Kidney tubule cell (primary cell): ENCODE measurements around the gene KRT6C.
"Not testable (repeated sequence)": the region's sequence is repeated elsewhere in the genome, so short reads cannot be mapped to it uniquely, and the experiment has no call there.

Experiments
- DNase-seq: peaks from one replicate; pipeline ENCODE4 v3.0.0-alpha.2; 2018; ENCODE audit warnings: low spot score

The KRT6C gene

GRCh38 chr12:52473768-52474167, at the start of gene KRT6C:
Gene KRT6C (minus strand): TSS chr12:52473805. CDS start chr12:52473737, 68 bp downstream.
- DNase-seq = no peak

GRCh38 chr12:52522346-52523011, 48.9 kb upstream of the KRT6C start:
- no peak for DNase-seq

- no peak for DNase-seq
These were observed 48.1 kb upstream of the KRT6C start for GRCh38 chr12:52521568-52522266.

- DNase-seq = no peak
These were observed 47.6 kb upstream of the KRT6C start for GRCh38 chr12:52521175-52521567.

- no peak for DNase-seq
These were observed 46.4 kb upstream of the KRT6C start, which contains the start of gene KRT5 for GRCh38 chr12:52519826-52520662. Gene KRT5 (minus strand): TSS chr12:52520394. CDS start chr12:52520296, 98 bp downstream.

GRCh38 chr12:52519387-52519703, 45.7 kb upstream of the KRT6C start:
- no peak for DNase-seq

GRCh38 chr12:52518574-52519386, 45.2 kb upstream of the KRT6C start:
- DNase-seq = no peak

- DNase-seq = no peak
These were observed 44.3 kb upstream of the KRT6C start for GRCh38 chr12:52517888-52518287.

GRCh38 chr12:52517005-52517835, 43.6 kb upstream of the KRT6C start:
- DNase-seq = no peak

- DNase-seq = no peak
These were observed 42.6 kb upstream of the KRT6C start for GRCh38 chr12:52515927-52516831.

- no peak for DNase-seq
These were observed 41.7 kb upstream of the KRT6C start for GRCh38 chr12:52515319-52515646.

GRCh38 chr12:52514471-52515318, 41.1 kb upstream of the KRT6C start:
- no peak for DNase-seq

- DNase-seq = no peak
These were observed 40.1 kb upstream of the KRT6C start for GRCh38 chr12:52513736-52514135.

GRCh38 chr12:52508211-52508610, 34.6 kb upstream of the KRT6C start:
- no peak for DNase-seq

GRCh38 chr12:52506858-52507715, 33.5 kb upstream of the KRT6C start:
- peak; percentile 75 for DNase-seq

- no peak for DNase-seq
These were observed 29.3 kb upstream of the KRT6C start for GRCh38 chr12:52502877-52503276.

- DNase-seq = no peak
These were observed 27.9 kb upstream of the KRT6C start for GRCh38 chr12:52501490-52501889.

GRCh38 chr12:52500574-52500973, 27.0 kb upstream of the KRT6C start:
- DNase-seq = not testable (repeated sequence)
